ENCODE data around the gene PFDN1. TPM values are rescaled to one million over a fixed set of nuclear protein-coding genes. Genes with fewer than 3 reads are reported as not detected.
A peak's percentile ranks its signal among the peaks of the same experiment; 100 is the strongest.

Gene PFDN1
- total RNA-seq, 1 experiment from 2014 or later: 82.2 TPM

DNA sequence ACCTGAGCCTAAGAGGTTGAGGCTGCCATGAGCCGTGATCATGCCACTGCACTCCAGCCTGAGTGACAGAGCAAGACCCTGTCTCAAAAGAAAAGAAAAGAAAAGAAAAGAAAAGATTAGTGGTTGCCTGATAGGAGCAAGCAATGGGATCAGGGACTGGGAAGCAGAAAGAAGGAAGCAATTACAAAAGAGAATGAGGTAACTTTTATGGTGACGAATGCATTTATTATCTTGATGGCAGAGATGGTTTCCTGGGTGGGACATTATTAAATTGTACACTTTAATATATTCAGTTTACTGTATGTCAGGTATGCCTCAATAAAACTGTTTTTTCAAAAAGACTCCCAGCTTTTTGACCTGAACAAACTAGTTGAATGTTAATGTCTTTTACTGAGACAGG, 7.5 kb upstream of the PFDN1 start:
- in situ Hi-C loops (cut with HindIII; ENCODE audit: low pct_unique_long_range_greater_than_20kb, low sequenced_read_pairs): no loop called here
- DNase-seq (ENCODE audit: low read depth, low spot score): no peak

DNA sequence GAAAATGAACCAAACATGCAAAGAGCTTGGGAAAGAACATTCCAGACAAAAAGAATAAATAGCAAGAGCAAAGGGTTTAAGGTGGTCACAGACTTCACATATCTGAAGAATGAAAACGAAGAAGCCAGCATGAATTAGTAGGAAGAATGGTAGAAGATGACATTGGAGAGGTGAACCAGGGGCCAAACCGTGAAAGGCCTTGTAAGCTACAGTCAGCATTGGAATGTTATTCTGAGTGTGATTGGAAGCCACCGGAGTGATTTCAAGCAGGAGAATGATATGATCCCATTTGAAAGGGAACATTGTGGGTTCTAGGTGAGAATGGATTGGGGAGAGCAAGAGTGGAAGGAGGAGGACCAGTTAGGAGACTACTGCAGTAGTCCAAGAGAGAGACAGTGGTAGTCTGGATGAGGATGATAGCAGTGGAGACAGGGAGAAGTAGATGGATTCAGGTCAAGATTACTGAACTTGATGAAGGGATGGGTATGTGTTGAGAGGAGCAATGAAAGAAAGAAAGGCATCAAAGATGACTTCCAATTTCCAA, 6.9 kb upstream of the PFDN1 start:
- in situ Hi-C loops (cut with HindIII; ENCODE audit: low pct_unique_long_range_greater_than_20kb, low sequenced_read_pairs): no loop called here
- DNase-seq (ENCODE audit: low read depth, low spot score): no peak

DNA sequence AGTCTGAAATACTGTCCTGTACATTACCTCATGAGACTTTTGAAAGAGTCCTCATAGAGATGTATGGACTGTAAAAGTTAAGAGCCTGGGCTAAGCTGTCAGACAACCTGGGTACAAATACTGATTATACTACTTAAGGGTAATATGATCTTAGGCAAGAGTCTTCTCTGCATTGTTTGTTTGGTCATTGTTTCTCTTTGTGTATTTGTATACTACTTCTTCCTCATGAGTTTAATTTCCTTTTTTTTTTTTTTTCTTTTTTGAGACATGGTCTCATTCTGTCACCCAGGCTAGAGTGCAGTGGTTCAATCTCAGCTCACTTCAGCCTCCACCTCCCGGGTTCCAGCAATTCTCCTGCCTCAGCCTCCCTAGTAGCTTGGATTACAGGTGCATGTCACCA, 2.6 kb upstream of the PFDN1 start:
- in situ Hi-C loops (cut with HindIII; ENCODE audit: low pct_unique_long_range_greater_than_20kb, low sequenced_read_pairs): no loop called here

GRCh38 chr5:140303966-140304365, 1.1 kb upstream of the PFDN1 start:
- in situ Hi-C loops (cut with HindIII; ENCODE audit: low pct_unique_long_range_greater_than_20kb, low sequenced_read_pairs): no loop called here
- no peak for DNase-seq (ENCODE audit: low read depth, low spot score)

More for the DNA sequence above, 2.6 kb upstream of the PFDN1 start:
- DNase-seq (ENCODE audit: low read depth, low spot score): no peak

DNA sequence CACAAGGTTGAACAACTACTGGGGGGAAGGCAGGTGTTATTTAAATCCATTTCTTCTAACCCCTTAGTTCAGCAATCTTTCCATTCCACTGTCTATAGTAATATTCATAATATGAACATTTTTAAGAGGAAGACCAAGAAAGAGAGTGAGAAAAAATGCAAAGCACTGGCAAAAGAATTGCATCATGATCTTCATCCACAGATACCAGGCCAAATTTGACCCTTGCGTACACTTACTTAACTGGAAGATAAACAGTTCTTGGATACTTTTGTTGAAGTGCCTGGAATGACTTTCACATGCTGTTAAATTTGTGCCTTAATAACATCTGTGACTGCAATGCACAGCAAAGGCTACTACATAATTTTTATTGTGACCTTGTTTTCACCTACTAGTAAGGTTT, 1.8 kb downstream of the PFDN1 start:
- in situ Hi-C loops (cut with HindIII; ENCODE audit: low pct_unique_long_range_greater_than_20kb, low sequenced_read_pairs): no loop called here
- DNase-seq (ENCODE audit: low read depth, low spot score): no peak

GRCh38 chr5:140299056-140299455, 3.8 kb downstream of the PFDN1 start:
- in situ Hi-C loops (cut with HindIII; ENCODE audit: low pct_unique_long_range_greater_than_20kb, low sequenced_read_pairs): no loop called here
- DNase-seq (ENCODE audit: low read depth, low spot score): no peak

DNA sequence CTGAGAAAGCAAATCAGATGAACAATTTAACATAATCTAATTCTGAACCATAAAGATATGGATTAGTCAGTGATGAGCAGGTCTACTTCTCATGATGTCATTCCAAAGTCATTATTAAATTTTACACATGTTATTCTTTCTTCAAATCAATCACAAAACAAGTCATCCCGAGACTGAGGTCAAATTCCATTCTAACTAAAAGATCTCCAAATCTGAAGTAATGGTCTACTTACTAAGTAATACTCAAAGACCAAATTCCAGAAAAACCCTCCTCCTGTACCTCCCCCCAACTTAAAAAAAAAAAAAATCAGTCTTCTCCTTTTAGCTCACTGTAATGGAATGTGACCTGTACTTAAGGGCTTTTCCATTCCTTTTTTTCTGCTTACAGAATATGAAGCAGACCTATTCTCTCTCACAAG, 4.7 kb downstream of the PFDN1 start:
- in situ Hi-C loops (cut with HindIII; ENCODE audit: low pct_unique_long_range_greater_than_20kb, low sequenced_read_pairs): no loop called here
- DNase-seq (ENCODE audit: low read depth, low spot score): no peak

DNA sequence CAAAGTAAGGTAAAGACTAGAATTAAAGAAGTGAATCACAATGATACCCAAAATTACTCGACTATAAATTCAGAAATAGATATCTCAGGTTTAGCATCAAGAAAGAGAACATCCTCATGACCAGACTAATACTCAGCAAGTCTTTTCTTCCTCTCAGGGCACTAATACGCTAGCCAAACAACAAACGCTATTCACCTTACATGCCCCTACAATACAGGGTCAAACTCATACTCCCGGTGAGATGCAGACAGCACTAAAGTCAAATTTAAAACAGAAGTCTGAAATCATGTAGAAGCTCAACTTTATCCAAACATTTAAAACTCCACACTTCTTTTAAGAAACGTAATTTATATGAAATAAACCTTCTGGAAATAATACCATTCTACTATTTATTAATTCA, 5.6 kb downstream of the PFDN1 start:
- no peak for DNase-seq (ENCODE audit: low read depth, low spot score)
- in situ Hi-C loops (cut with HindIII; ENCODE audit: low pct_unique_long_range_greater_than_20kb, low sequenced_read_pairs): no loop called here

GRCh38 chr5:140296289-140296688, 6.6 kb downstream of the PFDN1 start:
- DNase-seq (ENCODE audit: low read depth, low spot score): peak; percentile 56
- in situ Hi-C loops (cut with HindIII; ENCODE audit: low pct_unique_long_range_greater_than_20kb, low sequenced_read_pairs): no loop called here

GRCh38 chr5:140295414-140295813, 7.5 kb downstream of the PFDN1 start:
- in situ Hi-C loops (cut with HindIII; ENCODE audit: low pct_unique_long_range_greater_than_20kb, low sequenced_read_pairs): no loop called here
- DNase-seq (ENCODE audit: low read depth, low spot score): peak; percentile 56

DNA sequence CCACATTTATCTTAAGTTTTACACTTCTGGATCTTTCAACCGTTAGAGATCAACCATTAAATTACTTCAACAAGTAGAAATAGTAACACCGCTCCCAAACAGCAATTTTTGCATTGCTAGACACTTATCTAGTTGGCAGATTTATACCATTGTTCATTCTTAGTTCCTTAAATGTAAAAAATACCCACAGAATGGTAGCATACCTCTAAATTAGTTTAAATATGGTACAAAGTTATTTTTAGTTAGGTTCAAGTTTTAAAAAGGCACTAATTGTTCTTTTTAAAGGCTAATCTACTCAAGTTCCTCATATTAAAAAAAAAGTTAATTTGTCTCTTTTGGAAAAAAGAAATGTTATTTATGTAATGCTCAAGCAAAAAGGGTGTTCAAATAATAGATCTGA, 8.1 kb downstream of the PFDN1 start:
- DNase-seq (ENCODE audit: low read depth, low spot score): no peak
- in situ Hi-C loops (cut with HindIII; ENCODE audit: low pct_unique_long_range_greater_than_20kb, low sequenced_read_pairs): no loop called here

- no peak for DNase-seq (ENCODE audit: low read depth, low spot score)
- in situ Hi-C loops (cut with HindIII; ENCODE audit: low pct_unique_long_range_greater_than_20kb, low sequenced_read_pairs): no loop called here
Measured at GRCh38 chr5:140293849-140294100, 9.1 kb downstream of the PFDN1 start.

GRCh38 chr5:140293091-140293848, 9.6 kb downstream of the PFDN1 start:
- in situ Hi-C loops (cut with HindIII; ENCODE audit: low pct_unique_long_range_greater_than_20kb, low sequenced_read_pairs): no loop called here
- DNase-seq (ENCODE audit: low read depth, low spot score): peak; percentile 40

DNA sequence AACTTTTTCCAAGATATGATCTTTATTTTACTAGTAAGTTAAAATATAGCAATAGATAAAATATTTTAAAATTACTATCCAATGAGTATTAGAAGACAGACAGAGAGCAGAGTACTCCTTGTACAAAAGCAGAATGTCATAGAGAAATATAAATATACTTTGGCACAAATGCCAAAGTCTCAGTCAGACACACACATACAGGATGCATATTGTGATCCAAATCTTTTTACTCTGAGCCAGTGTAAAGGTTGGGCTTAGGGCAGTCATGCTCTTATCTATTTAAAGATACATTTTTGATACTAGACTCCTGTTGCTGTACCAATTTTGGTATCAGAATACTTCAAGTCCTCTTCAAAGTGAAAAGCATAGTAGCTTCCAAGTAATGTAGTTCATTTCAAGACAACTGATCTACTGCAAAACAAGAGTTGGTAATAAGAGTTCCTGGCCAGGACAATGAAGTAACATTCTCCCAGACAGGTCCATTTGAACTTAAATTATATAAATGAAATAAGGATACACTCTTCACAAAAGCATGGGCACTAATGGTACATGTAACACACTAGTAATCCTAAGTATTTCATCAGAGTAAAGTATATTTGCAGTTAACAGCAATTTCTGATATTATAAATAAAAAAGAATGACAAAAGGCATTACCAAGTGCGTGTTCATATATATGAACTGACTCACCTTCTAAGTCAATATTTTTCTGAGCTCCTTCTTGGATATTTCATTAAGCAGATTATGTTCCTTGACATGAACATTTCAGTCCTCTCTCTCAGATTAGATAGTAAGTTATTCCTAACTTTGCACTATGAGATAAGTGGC, 10.5 kb downstream of the PFDN1 start:
- in situ Hi-C loops (cut with HindIII; ENCODE audit: low pct_unique_long_range_greater_than_20kb, low sequenced_read_pairs): no loop called here
- DNase-seq (ENCODE audit: low read depth, low spot score): no peak

GRCh38 chr5:140287801-140288521, 14.9 kb downstream of the PFDN1 start:
- no peak for DNase-seq (ENCODE audit: low read depth, low spot score)
- in situ Hi-C loops (cut with HindIII; ENCODE audit: low pct_unique_long_range_greater_than_20kb, low sequenced_read_pairs): no loop called here

DNA sequence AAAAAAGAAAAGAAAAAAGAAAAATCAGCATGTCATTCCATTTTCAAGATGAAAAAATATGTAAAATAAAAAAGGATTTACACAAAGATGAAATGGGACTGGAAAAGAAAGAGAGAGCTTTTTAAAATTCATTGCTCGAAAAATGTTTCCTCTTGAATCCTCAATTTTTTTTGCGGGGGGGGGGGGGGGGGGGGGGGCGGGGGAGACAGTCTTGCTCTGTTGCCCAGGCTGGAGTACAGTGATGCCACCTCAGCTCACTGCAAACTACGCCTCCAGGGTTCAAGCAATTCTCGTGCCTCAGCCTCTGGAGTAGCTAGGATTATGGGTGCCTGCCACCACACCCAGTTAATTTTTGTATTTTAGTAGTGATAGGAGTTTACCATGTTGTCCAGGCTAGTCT, 16.5 kb downstream of the PFDN1 start:
- in situ Hi-C loops (cut with HindIII; ENCODE audit: low pct_unique_long_range_greater_than_20kb, low sequenced_read_pairs): no loop called here

GRCh38 chr5:140284013-140284412, 18.9 kb downstream of the PFDN1 start:
- no peak for DNase-seq (ENCODE audit: low read depth, low spot score)
- in situ Hi-C loops (cut with HindIII; ENCODE audit: low pct_unique_long_range_greater_than_20kb, low sequenced_read_pairs): no loop called here

More for the DNA sequence above, 16.5 kb downstream of the PFDN1 start:
- no peak for DNase-seq (ENCODE audit: low read depth, low spot score)

GRCh38 chr5:140282266-140282665, 20.6 kb downstream of the PFDN1 start:
- peak; percentile 87 for DNase-seq (ENCODE audit: low read depth, low spot score)
- in situ Hi-C loops (cut with HindIII; ENCODE audit: low pct_unique_long_range_greater_than_20kb, low sequenced_read_pairs): no loop called here
